Neuronal stem cell (in vitro differentiated cells): ENCODE measurements around the gene CYP4A22.
"Not testable (repeated sequence)": the region's sequence is repeated elsewhere in the genome, so short reads cannot be mapped to it uniquely, and the experiment has no call there.

Experiments used
- DNase-seq: peaks from one replicate; pipeline ENCODE4 v3.0.0-alpha.2; 2013; ENCODE audit warnings: low spot score
- H2AFZ ChIP-seq: one replicate; pipeline ENCODE4 v1.6.1; 2013; ENCODE audit warnings: mild to moderate bottlenecking, low read length, inconsistent platforms
- H2AK5ac ChIP-seq: 2 replicates; pipeline ENCODE4 v1.6.1; 2013; ENCODE audit warnings: low read depth, mild to moderate bottlenecking, inconsistent platforms, low read length, moderate library complexity, mixed read lengths
- H2BK120ac ChIP-seq: 2 replicates; pipeline ENCODE4 v1.6.1; 2013; ENCODE audit warnings: low read depth, mild to moderate bottlenecking, inconsistent platforms, low read length, moderate library complexity, mixed read lengths
- H2BK12ac ChIP-seq: one replicate; pipeline ENCODE4 v1.6.1; 2013; ENCODE audit warnings: low read length, inconsistent platforms
- H2BK15ac ChIP-seq: 2 replicates; pipeline ENCODE4 v1.6.1; 2013; ENCODE audit warnings: mild to moderate bottlenecking, low read length, inconsistent platforms, mixed read lengths
- H2BK5ac ChIP-seq: one replicate; pipeline ENCODE4 v1.6.1; 2013; ENCODE audit warnings: inconsistent platforms, mild to moderate bottlenecking, low read length, moderate library complexity
- H3K14ac ChIP-seq: one replicate; pipeline ENCODE4 v1.6.1; 2013; ENCODE audit warnings: low read length, inconsistent platforms
- H3K18ac ChIP-seq: 2 replicates; pipeline ENCODE4 v1.6.1; 2013; ENCODE audit warnings: low read length, inconsistent platforms
- H3K23ac ChIP-seq: 2 replicates; pipeline ENCODE4 v1.6.1; 2013; ENCODE audit warnings: low read depth, mild to moderate bottlenecking, mixed read lengths, low read length, inconsistent platforms; ENCODE audit not compliant: poor library complexity
- H3K27ac ChIP-seq: replicated peaks from 3 replicates; pipeline ENCODE4 v1.5.1; 2013; ENCODE audit warnings: low read length, inconsistent platforms
- H3K27me3 ChIP-seq, 3 experiments: 2 replicates each; pipeline ENCODE4 v1.6.1; 2013; ENCODE audit warnings: low read length in 3 of 3, mild to moderate bottlenecking in 2 of 3, inconsistent platforms in 1 of 3, low read depth in 1 of 3, mixed read lengths in 1 of 3, moderate library complexity in 1 of 3; ENCODE audit not compliant: control insufficient read depth in 3 of 3, insufficient read depth in 3 of 3
- H3K36me3 ChIP-seq, 2 donors: replicated peaks in 1 of 2; 2 replicates each; pipeline ENCODE4 v1.6.1; 2013; ENCODE audit warnings: low read length in 2 of 2; ENCODE audit not compliant: control insufficient read depth in 2 of 2, insufficient read depth in 2 of 2
- H3K4ac ChIP-seq: 2 replicates; pipeline ENCODE4 v1.6.1; 2013; ENCODE audit warnings: inconsistent platforms, mild to moderate bottlenecking, low read length, moderate library complexity
- H3K4me1 ChIP-seq, 2 donors: 1 replicate in 1 of 2; 2 replicates in 1 of 2; pipeline ENCODE4 v1.6.1; 2013; ENCODE audit warnings: low read length in 2 of 2, low read depth in 1 of 2; ENCODE audit not compliant: control insufficient read depth in 2 of 2, insufficient read depth in 1 of 2
- H3K4me2 ChIP-seq: one replicate; pipeline ENCODE4 v1.6.1; 2013; ENCODE audit warnings: mild to moderate bottlenecking, low read length, inconsistent platforms; ENCODE audit not compliant: insufficient read depth, poor library complexity, severe bottlenecking
- H3K4me3 ChIP-seq, 2 donors: 2 replicates each; pipeline ENCODE4 v1.5.1; 2013; ENCODE audit warnings: low read length in 2 of 2, mild to moderate bottlenecking in 2 of 2, inconsistent platforms in 1 of 2, moderate library complexity in 1 of 2
- H3K79me1 ChIP-seq: one replicate; pipeline ENCODE4 v1.6.1; 2013; ENCODE audit warnings: low read depth, mild to moderate bottlenecking, inconsistent platforms, low read length, moderate library complexity
- H3K9ac ChIP-seq: one replicate; pipeline ENCODE4 v1.6.1; 2013; ENCODE audit warnings: mild to moderate bottlenecking, low read depth, low read length, inconsistent platforms; ENCODE audit not compliant: poor library complexity
- H3K9me3 ChIP-seq, 2 donors: replicated peaks in 1 of 2; 2 replicates each; pipeline versions ENCODE3 to v1.6.1; 2013; ENCODE audit warnings: low read length in 2 of 2, mild to moderate bottlenecking in 2 of 2, inconsistent platforms in 1 of 2, low read depth in 1 of 2, mixed read lengths in 1 of 2, moderate library complexity in 1 of 2; ENCODE audit not compliant: control insufficient read depth in 2 of 2, insufficient read depth in 1 of 2
- H4K8ac ChIP-seq: one replicate; pipeline ENCODE4 v1.6.1; 2013; ENCODE audit warnings: low read depth, mild to moderate bottlenecking, inconsistent platforms, low read length, moderate library complexity
- H4K91ac ChIP-seq: one replicate; pipeline ENCODE4 v1.6.1; 2013; ENCODE audit warnings: low read length, low read depth, mild to moderate bottlenecking, inconsistent platforms; ENCODE audit not compliant: poor library complexity
- WGBS, 2 donors: extraction: QIAGEN DNeasy Blood & Tissue Kit; methylation state at CpG; one replicate each; pipeline ENCODE4 v1.1.7; 2013; ENCODE audit warnings: missing lambda C conversion rate in 2 of 2, mixed read lengths in 1 of 2; ENCODE audit not compliant: insufficient read length in 2 of 2, insufficient replicate concordance in 1 of 2; ENCODE audit errors: extremely low coverage in 2 of 2; 5-methylcytosine and 5-hydroxymethylcytosine counted together

CYP4A22 gene

GRCh38 chr1:47121039-47121438 lies 16.2 kb upstream of the CYP4A22 start:
- DNase-seq, H2BK12ac ChIP-seq, H3K79me1 ChIP-seq, H3K4me2 ChIP-seq, H3K9me3 ChIP-seq, H3K4me3 ChIP-seq, H3K27ac ChIP-seq, H3K4me1 ChIP-seq, H3K27me3 ChIP-seq, H3K9ac ChIP-seq, H2BK120ac ChIP-seq, H3K23ac ChIP-seq, H3K18ac ChIP-seq, H3K36me3 ChIP-seq, H2AK5ac ChIP-seq, H2BK5ac ChIP-seq, H3K4ac ChIP-seq, H2BK15ac ChIP-seq, H2AFZ ChIP-seq, H4K8ac ChIP-seq, H4K91ac ChIP-seq, H3K14ac ChIP-seq: not testable (repeated sequence)
- WGBS, 2 donors, result no CpG with 5 or more reads among the region's 1 CpG

- H3K4me2 ChIP-seq, H3K4ac ChIP-seq, H3K9ac ChIP-seq, H2BK120ac ChIP-seq, H3K23ac ChIP-seq, H2BK5ac ChIP-seq, H3K79me1 ChIP-seq, H2AFZ ChIP-seq, H4K8ac ChIP-seq, H3K27me3 ChIP-seq, H3K18ac ChIP-seq, H3K36me3 ChIP-seq, H4K91ac ChIP-seq, H3K9me3 ChIP-seq, H2AK5ac ChIP-seq, H3K27ac ChIP-seq, H3K14ac ChIP-seq, H3K4me3 ChIP-seq, H2BK12ac ChIP-seq, DNase-seq, H2BK15ac ChIP-seq, H3K4me1 ChIP-seq: not testable (repeated sequence)
Observed at GRCh38 chr1:47124834-47125233, 12.4 kb upstream of the CYP4A22 start.

DNA sequence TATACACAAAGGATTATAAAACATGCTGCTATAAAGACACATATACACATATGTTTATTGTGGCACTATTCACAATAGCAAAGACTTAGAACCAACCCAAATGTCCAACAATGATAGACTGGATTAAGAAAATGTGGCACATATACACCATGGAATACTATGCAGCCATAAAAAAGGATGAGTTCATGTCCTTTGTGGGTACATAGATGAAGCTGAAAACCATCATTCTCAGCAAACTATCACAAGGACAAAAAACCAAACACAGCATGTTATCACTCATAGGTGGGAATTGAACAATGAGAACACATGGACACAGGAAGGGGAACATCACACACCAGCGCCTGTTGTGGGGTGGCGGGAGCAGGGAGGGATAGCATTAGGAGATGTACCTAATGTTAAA lies 10.2 kb upstream of the CYP4A22 start:
- not testable (repeated sequence) for H2BK5ac ChIP-seq, H3K18ac ChIP-seq, H3K4me3 ChIP-seq, H4K91ac ChIP-seq, H3K4ac ChIP-seq, H3K23ac ChIP-seq, H3K36me3 ChIP-seq, H3K27me3 ChIP-seq, H2BK12ac ChIP-seq, H3K9me3 ChIP-seq, H3K9ac ChIP-seq, DNase-seq, H2BK15ac ChIP-seq, H2BK120ac ChIP-seq, H2AFZ ChIP-seq, H3K27ac ChIP-seq, H3K4me2 ChIP-seq, H3K79me1 ChIP-seq, H3K14ac ChIP-seq, H2AK5ac ChIP-seq, H3K4me1 ChIP-seq, H4K8ac ChIP-seq
- WGBS, 2 donors, result no CpG with 5 or more reads among the region's 2 CpGs

DNA sequence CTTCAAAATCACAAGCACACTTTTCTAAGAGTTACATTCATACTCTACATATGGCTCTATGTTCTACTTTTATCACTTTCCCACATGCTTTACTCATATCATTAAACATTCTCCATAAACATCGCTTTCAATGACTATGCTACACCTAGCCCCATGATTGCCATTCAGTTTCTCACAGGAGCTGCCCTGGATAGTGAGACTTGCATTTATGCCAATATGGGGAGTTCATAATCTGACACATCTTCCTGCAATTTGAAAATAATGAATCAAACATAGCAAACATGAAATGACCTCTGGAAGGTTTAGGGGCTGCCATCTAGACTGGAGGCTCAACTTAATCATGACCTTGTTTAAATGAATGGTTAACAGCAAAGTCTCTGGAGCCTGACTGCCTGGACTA lies 9.0 kb upstream of the CYP4A22 start:
- WGBS, 2 donors, result no CpG with 5 or more reads among the region's 1 CpG
- Histone ChIP-seq H3K4me2 (no peak overlapping the region), H3K4ac (no peak overlapping the region)

More for the DNA sequence above, 9.0 kb upstream of the CYP4A22 start:
- Histone ChIP-seq H3K27me3 (no peaks in the 10 kb centered on the region), H3K36me3 (no peaks in the 10 kb centered on the region), H3K4me1 (no peaks in the 10 kb centered on the region), H2BK120ac (no peak overlapping the region), H3K79me1 (no peaks in the 10 kb centered on the region), H3K9ac (no peak overlapping the region), H4K91ac (no peak overlapping the region), H3K18ac (no peak overlapping the region), H3K9me3 (no peaks in the 10 kb centered on the region), H3K27ac (no peak overlapping the region), H2BK12ac (no peak overlapping the region), H3K4me3 (no peak overlapping the region), H2BK15ac (no peak overlapping the region), H4K8ac (no peak overlapping the region), H2AK5ac (no peak overlapping the region), H3K23ac (no peak overlapping the region), H2AFZ (no peak overlapping the region), H2BK5ac (no peak overlapping the region), H3K14ac (no peak overlapping the region)
- DNase-seq, result no peak
